Prostate gland (tissue), 2 donors: ENCODE measurements around the gene AHNAK. TPM values are rescaled to one million over a fixed set of nuclear protein-coding genes. Genes with fewer than 3 reads are reported as not detected.

Experiments
- DNase-seq: peaks from one replicate; pipeline ENCODE4 v3.0.0-alpha.2; 2019; ENCODE audit warnings: low spot score
- H3K27ac ChIP-seq, 2 donors: fragments of 200-600 bp; sonication (generic); 2 replicates each; pipeline ENCODE4 v1.5.1; 2017 to 2019
- H3K27me3 ChIP-seq: fragments of 200-600 bp; sonication (generic); replicated peaks from 2 replicates; pipeline ENCODE4 v1.5.1; 2019; ENCODE audit not compliant: insufficient read depth
- H3K36me3 ChIP-seq, 2 donors: fragments of 200-600 bp; sonication (generic); 1 replicate in 1 of 2; 2 replicates in 1 of 2; pipeline versions ENCODE4 v1.5.1 to v1.8.1; 2017 to 2019
- H3K4me1 ChIP-seq: fragments of 200-600 bp; sonication (generic); replicated peaks from 2 replicates; pipeline ENCODE4 v1.5.1; 2019
- H3K4me3 ChIP-seq, 2 donors: fragments of 200-600 bp; sonication (generic); 2 replicates each; pipeline ENCODE4 v1.5.1; 2017 to 2019
- H3K9me3 ChIP-seq: fragments of 200-600 bp; sonication (generic); 2 replicates; pipeline ENCODE4 v1.5.1; 2017
- POLR2A ChIP-seq: fragments of 450-650 bp; IDR thresholded peaks from one replicate; pipeline ENCODE4 v1.6.1; 2016; ENCODE audit warnings: antibody characterized with exemption, mild to moderate bottlenecking
- POLR2AphosphoS5 ChIP-seq: sonication (generic); formaldehyde crosslinking; IDR thresholded peaks from one replicate; pipeline ENCODE4 v1.6.1; 2017; ENCODE audit warnings: antibody characterized with exemption
- WGBS: methylation state at CpG from one replicate; pipeline ENCODE4 v1.1.5; 2018; 5-methylcytosine and 5-hydroxymethylcytosine counted together
- intact Hi-C: fragments of 100-400 bp; cut with DNase I; formaldehyde crosslinking; loops from one replicate; pipeline ENCODE4 v1.14.2; 2022
- total RNA-seq, 2 donors: library from RNA; depleted of rRNA; stranded (reverse); fragments of >200 nt; gene quantifications; one replicate each; pipeline ENCODE4 v1.1.0, GENCODE V29; 2016
- TF ChIP-seq, protein P1 (sequence below), 4 experiments: fragments of 200-600 bp in 2 of 4; fragments of 450-650 bp in 2 of 4; sonication (generic) in 2 of 4; IDR thresholded peaks; 1 replicate in 3 of 4; 2 replicates in 1 of 4; pipeline ENCODE4 v1.5.1; 2016 to 2019; ENCODE audit warnings: antibody characterized with exemption in 4 of 4, mild to moderate bottlenecking in 2 of 4, moderate library complexity in 2 of 4

AHNAK gene
- total RNA-seq, 2 donors from 2014 or later, result 367 to 434 TPM

DNA sequence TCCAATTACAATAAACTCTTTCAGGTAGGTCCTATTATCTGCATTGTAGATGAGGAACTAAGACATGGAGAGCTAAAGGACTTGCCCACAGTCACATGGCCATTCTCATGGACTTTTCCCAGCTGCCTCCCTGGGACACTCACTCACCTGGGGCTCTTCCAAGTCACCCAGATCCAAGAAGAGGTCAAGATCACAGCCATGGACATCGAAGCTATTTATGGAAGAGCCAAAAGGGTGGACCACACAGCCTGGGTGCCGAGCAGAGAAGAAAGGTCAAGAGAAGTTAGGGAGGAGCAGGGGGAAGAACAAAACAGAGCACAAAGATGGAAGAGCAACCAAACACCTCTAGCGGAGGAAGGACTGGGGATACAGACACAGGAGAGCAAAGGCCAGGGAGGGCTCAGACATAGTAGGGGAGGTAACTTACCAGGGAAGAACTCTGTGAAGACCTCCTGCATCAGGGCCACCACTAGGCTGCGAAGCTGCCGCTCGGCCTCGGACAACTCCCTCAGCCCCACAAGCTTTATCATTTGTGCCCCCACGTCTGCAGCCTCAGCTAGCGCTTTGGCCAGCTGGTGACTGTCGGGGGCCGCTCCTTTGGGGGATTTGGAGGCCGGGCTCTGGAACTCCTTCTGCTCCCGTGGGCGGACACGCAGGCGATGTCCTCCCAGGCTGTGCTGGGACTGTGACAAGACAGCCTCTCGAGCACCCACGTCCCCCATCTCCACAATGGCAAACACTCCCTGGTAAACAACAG lies 34.5 kb upstream of the AHNAK start:
- DNase-seq, result no peak
- no peaks in the 10 kb centered on the region for H3K9me3 ChIP-seq
- peaks cover 0 to 4% of the 10 kb centered on the region in 2 donors for H3K36me3 ChIP-seq
- no peak overlapping the region for H3K4me3 ChIP-seq
- no peaks in the 10 kb centered on the region for H3K4me1 ChIP-seq
- 93% methylated on average over 18 of the region's 18 CpGs for WGBS
- intact Hi-C loops, result no loop called here
- TF ChIP-seq, protein P1, sequence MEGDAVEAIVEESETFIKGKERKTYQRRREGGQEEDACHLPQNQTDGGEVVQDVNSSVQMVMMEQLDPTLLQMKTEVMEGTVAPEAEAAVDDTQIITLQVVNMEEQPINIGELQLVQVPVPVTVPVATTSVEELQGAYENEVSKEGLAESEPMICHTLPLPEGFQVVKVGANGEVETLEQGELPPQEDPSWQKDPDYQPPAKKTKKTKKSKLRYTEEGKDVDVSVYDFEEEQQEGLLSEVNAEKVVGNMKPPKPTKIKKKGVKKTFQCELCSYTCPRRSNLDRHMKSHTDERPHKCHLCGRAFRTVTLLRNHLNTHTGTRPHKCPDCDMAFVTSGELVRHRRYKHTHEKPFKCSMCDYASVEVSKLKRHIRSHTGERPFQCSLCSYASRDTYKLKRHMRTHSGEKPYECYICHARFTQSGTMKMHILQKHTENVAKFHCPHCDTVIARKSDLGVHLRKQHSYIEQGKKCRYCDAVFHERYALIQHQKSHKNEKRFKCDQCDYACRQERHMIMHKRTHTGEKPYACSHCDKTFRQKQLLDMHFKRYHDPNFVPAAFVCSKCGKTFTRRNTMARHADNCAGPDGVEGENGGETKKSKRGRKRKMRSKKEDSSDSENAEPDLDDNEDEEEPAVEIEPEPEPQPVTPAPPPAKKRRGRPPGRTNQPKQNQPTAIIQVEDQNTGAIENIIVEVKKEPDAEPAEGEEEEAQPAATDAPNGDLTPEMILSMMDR (IDR thresholded peaks at IDR 0.05), result no peak
- TF ChIP-seq POLR2A, result no peak
- no peak for TF ChIP-seq POLR2AphosphoS5
- no peaks in the 10 kb centered on the region for H3K27me3 ChIP-seq
- no peak overlapping the region for H3K27ac ChIP-seq

DNA sequence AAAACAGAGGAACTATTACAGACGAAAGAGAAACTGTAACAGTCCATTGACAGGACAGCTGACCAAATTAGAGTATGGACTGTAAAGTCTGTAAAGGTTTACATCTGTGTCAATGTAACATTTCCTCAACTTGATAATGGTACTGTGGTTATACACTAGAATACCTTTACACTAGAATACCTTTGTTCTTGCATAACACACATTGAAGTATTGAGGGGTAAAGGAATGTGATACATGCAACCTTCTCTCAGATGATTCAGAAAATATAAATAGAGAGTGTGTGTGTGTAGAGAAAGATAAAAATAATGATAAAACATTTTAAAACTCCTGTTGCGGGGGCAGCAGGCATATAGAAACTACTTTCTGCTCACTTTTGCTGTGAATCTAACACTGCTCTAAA lies 32.6 kb upstream of the AHNAK start:
- H3K36me3 ChIP-seq, result peaks cover 0 to 4% of the 10 kb centered on the region in 2 donors
- WGBS, result 91% methylated on average over 2 of the region's 2 CpGs
- no peak for DNase-seq
- TF ChIP-seq POLR2AphosphoS5 (no peak), POLR2A (no peak)
- TF ChIP-seq, protein P1 (IDR thresholded peaks at IDR 0.05), result no peak
- intact Hi-C loops, result no loop called here
- no peaks in the 10 kb centered on the region for H3K9me3 ChIP-seq
- no peak overlapping the region for H3K27ac ChIP-seq
- peaks cover 2% of the 10 kb centered on the region for H3K4me1 ChIP-seq
- no peaks in the 10 kb centered on the region for H3K27me3 ChIP-seq
- H3K4me3 ChIP-seq, result no peak overlapping the region

DNA sequence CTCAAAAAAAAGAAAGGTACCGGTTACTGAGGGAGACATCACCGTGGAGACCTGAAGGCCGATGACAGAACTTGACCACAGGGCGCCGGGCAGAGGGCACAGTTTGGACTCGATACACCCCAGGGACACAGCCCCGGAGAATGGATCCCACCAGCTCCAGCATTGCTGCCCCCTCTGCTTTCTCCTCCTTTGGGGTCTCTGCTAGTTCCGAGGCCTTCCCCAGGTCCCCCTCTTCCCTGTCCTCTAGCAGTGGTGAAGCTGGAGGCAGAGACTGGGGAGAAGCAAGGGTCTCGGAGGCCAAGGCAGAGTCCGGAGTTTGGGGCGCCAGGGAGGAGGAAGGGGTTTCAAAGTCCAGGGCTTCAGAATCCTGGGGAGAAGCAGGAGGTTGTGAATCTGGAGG lies 31.9 kb upstream of the AHNAK start:
- Histone ChIP-seq H3K36me3 (peaks cover 0 to 4% of the 10 kb centered on the region in 2 donors), H3K9me3 (no peaks in the 10 kb centered on the region), H3K4me1 (peaks cover 2% of the 10 kb centered on the region), H3K4me3 (no peak overlapping the region), H3K27me3 (no peaks in the 10 kb centered on the region), H3K27ac (no peak overlapping the region)
- intact Hi-C loops, result no loop called here
- no peak for DNase-seq
- TF ChIP-seq, protein P1 (IDR thresholded peaks at IDR 0.05), result no peak
- TF ChIP-seq POLR2AphosphoS5 (no peak), POLR2A (no peak)
- over 99% methylated on average over 11 of the region's 11 CpGs for WGBS

DNA sequence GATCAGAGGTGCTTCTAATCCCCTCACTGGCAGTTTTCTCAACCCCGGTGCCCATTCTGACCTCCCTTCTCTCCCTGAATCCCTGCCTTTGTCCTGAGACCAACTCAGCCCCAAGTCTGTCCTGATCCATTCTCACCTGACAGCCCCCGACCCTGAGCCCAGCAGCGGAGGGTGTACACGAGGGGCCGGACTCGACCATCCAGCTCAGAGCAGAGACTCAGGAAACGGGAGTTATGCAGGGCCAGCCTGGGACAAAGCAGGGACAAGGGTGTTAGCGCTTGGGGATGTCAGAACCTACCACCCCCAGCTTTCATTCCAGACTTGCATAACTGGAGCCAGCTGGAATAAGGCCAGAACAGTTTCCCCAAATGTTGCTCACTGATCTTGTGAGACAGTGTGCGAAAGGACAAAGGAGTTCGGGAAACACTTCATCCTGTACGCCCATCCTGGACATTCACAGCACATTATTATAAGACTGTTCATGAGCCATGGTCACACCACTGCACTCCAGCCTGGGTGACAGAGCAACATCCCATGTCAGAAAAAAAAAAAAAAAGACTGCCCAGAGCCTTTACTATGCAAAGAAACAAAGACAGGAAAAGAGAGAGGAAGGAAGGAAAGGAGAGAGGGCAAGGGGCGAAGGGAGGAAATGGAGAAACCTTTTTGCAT lies 30.6 kb upstream of the AHNAK start:
- intact Hi-C loops, result no loop called here
- no peak overlapping the region for H3K4me3 ChIP-seq
- peaks cover 6% of the 10 kb centered on the region for H3K4me1 ChIP-seq
- no peaks in the 10 kb centered on the region for H3K27me3 ChIP-seq
- 75% methylated on average over 12 of the region's 12 CpGs for WGBS
- H3K9me3 ChIP-seq, result no peaks in the 10 kb centered on the region
- H3K27ac ChIP-seq, result peak overlapping the region in 1 of 2 donors; percentile 50
- TF ChIP-seq POLR2AphosphoS5 (no peak), POLR2A (no peak)
- TF ChIP-seq, protein P1 (IDR thresholded peaks at IDR 0.05), result no peak
- H3K36me3 ChIP-seq, result peaks cover 0 to 4% of the 10 kb centered on the region in 2 donors
- no peak for DNase-seq
